ENCODE measurements around the gene NSG1.

Gene NSG1

DNA sequence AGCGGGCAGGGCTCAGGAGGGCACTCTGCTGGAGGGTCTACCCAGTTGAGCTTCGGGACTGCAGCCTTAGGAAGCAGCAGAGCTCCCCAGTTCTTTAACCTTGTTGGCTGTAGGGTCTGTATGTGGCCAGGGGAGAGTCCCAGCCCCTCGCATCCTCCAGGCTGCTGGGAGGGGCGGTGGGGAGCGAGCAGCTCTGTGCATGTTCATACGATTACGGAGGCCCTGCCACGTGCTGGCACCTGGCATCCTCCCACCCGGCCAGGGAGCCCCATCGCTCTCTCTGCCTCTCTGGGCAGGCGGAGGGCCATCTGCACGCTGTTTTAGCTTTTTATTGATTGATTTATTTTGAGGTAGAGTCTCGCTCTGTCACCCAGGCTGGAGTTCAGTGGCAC, 21.2 kb downstream of the NSG1 start:
- no peak for DNase-seq
- Histone ChIP-seq H3K27me3 (ENCODE audit: insufficient read depth, low read depth, severe bottlenecking) (peaks cover 6% of the 10 kb centered on the region), H3K4me3 (ENCODE audit: low read depth, low read length) (no peak overlapping the region), H3K27ac (no peak overlapping the region), H3K9me3 (ENCODE audit: severe bottlenecking) (no peaks in the 10 kb centered on the region), H3K36me3 (no peaks in the 10 kb centered on the region)
- TF ChIP-seq, protein P1, sequence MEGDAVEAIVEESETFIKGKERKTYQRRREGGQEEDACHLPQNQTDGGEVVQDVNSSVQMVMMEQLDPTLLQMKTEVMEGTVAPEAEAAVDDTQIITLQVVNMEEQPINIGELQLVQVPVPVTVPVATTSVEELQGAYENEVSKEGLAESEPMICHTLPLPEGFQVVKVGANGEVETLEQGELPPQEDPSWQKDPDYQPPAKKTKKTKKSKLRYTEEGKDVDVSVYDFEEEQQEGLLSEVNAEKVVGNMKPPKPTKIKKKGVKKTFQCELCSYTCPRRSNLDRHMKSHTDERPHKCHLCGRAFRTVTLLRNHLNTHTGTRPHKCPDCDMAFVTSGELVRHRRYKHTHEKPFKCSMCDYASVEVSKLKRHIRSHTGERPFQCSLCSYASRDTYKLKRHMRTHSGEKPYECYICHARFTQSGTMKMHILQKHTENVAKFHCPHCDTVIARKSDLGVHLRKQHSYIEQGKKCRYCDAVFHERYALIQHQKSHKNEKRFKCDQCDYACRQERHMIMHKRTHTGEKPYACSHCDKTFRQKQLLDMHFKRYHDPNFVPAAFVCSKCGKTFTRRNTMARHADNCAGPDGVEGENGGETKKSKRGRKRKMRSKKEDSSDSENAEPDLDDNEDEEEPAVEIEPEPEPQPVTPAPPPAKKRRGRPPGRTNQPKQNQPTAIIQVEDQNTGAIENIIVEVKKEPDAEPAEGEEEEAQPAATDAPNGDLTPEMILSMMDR (IDR thresholded peaks at IDR 0.05; ENCODE audit: low read depth, low read length), result no peak

DNA sequence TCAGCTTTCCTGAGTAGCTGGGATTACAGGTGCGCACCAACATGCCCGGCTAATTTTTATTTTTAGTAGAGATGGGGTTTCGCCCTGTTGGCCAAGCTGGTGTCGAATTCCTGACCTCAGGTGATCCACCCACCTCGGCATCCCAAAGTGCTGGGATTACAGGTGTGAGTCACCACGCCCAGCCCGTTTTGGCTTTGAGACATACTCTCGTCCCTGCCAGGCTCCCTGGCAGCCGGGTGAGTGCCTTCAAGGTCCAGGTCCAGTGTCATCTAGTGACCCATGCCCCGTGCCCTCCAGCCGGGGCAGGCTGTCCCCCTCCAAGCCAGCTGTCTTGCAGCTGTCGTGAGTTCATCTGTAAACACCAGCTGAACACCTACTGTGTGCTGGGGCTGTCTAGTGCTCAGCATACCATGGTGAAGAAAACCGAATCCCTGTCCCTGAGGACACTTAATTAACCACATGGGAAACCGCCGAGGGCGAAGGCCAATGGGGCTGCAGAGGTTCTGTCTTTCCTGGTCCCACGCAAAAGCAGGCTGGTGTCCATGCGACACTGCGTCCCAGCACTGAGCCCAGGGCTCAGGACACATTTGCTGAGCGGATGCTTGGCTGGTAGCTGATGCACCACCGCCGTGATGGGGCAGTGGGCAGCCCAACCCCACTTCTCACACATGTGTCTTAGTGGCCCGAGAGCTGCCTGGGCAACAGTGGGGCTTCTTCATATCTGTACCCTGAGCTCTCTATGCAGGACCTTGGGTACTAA, 21.9 kb downstream of the NSG1 start:
- peaks cover 5% of the 10 kb centered on the region for H3K27me3 ChIP-seq (ENCODE audit: insufficient read depth, low read depth, severe bottlenecking)
- no peak for DNase-seq
- H3K36me3 ChIP-seq, result no peaks in the 10 kb centered on the region
- no peak overlapping the region for H3K4me3 ChIP-seq (ENCODE audit: low read depth, low read length)
- H3K27ac ChIP-seq, result no peak overlapping the region
- TF ChIP-seq, protein P1 (IDR thresholded peaks at IDR 0.05; ENCODE audit: low read depth, low read length), result no peak
- no peaks in the 10 kb centered on the region for H3K9me3 ChIP-seq (ENCODE audit: severe bottlenecking)

DNA sequence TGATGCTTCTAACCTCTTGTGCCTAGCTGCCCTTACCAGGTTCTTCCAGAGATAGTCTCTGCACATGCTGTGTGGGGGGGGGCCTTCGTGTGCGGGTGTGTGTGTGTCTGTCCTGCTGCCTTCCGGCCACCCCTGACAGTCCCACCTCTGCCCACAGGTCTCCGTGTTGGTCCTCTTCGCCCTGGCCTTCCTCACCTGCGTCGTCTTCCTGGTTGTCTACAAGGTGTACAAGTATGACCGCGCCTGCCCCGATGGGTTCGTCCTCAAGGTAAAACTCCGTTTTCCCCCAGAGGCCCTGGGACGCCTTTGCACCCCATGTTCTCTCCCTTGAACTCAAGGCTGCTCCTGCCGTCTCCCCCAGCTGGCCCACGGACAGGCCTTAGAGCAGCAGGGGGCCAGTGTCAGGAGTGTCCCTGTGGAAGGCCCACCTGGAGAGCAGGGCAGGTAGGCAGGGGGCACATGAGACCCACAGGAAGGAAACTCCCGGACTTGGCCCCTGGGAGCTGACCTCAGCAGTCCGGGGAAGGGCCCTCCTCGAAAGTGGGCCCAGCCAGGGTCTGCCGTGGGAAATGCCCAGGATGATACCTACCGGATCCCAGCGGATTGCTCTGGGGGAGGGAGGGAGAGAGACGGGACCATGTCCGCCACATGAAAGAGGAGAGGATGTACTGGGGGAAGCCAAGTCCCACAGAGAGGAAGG, 22.7 kb downstream of the NSG1 start:
- Histone ChIP-seq H3K27me3 (ENCODE audit: insufficient read depth, low read depth, severe bottlenecking) (no peaks in the 10 kb centered on the region), H3K4me3 (ENCODE audit: low read depth, low read length) (no peak overlapping the region), H3K27ac (no peak overlapping the region), H3K9me3 (ENCODE audit: severe bottlenecking) (no peaks in the 10 kb centered on the region), H3K36me3 (no peaks in the 10 kb centered on the region)
- DNase-seq, result no peak
- TF ChIP-seq, protein P1 (IDR thresholded peaks at IDR 0.05; ENCODE audit: low read depth, low read length), result no peak

DNA sequence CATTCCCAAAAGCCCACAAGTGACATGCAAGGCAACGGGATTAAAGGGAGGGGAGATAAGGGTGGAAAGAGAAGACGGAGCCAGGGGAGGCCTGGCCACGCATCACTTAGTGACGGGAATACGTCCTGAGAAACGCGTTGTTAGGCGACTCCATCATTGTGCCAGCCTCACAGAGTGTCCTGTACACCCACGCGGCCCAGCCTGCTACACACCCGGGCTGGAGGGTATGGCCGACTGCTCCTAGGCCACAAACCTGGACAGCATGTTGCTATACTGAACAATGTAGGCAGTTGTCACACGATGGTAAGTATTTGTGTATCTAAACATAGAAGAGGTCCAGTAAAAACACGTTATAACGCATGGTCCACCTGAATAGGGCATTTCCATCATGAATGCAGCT, 23.4 kb downstream of the NSG1 start:
- no peaks in the 10 kb centered on the region for H3K36me3 ChIP-seq

DNA sequence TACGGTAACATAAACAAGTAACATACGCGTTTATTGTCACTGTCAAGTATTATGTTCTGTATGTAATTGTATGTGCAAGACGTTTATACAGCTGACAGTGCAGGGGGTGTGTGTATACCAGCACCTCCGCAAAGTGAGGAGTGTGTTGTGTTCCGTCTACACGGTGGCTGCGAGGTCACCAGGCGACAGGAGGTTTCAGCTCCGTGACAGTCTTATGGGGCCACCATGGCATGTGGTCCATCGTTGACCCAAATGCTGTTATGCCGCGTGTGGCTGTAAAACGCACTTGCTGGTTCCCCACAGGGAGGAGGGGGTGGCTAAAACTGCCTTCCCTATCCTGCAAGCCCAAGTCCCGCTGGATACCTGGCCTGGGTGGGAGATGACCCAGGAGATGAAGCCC, 25.0 kb downstream of the NSG1 start:
- TF ChIP-seq, protein P1 (IDR thresholded peaks at IDR 0.05; ENCODE audit: low read depth, low read length), result no peak
- Histone ChIP-seq H3K4me3 (ENCODE audit: low read depth, low read length) (no peak overlapping the region), H3K36me3 (no peaks in the 10 kb centered on the region), H3K9me3 (ENCODE audit: severe bottlenecking) (no peaks in the 10 kb centered on the region), H3K27me3 (ENCODE audit: insufficient read depth, low read depth, severe bottlenecking) (no peaks in the 10 kb centered on the region), H3K27ac (no peak overlapping the region)
- DNase-seq, result no peak

More for the DNA sequence above, 23.4 kb downstream of the NSG1 start:
- Histone ChIP-seq H3K9me3 (ENCODE audit: severe bottlenecking) (no peaks in the 10 kb centered on the region), H3K27ac (no peak overlapping the region), H3K4me3 (ENCODE audit: low read depth, low read length) (no peak overlapping the region), H3K27me3 (ENCODE audit: insufficient read depth, low read depth, severe bottlenecking) (no peaks in the 10 kb centered on the region)
- TF ChIP-seq, protein P1 (IDR thresholded peaks at IDR 0.05; ENCODE audit: low read depth, low read length), result no peak
- DNase-seq, result no peak

Measured in WERI-Rb-1 (cell line).